Lower leg skin (tissue), 3 donors: ENCODE results near the gene C11orf21.

Experiments
- POLR2A ChIP-seq, 2 donors: fragments of 450-650 bp; IDR thresholded peaks; one replicate each; pipeline ENCODE4 v1.6.1; 2016 to 2017; ENCODE audit warnings: antibody characterized with exemption in 2 of 2, mild to moderate bottlenecking in 1 of 2, moderate library complexity in 1 of 2
- TF ChIP-seq, protein P1 (sequence below), 3 donors: fragments of 450-650 bp; IDR thresholded peaks; one replicate each; pipeline ENCODE4 v1.5.1; 2016; ENCODE audit warnings: antibody characterized with exemption in 3 of 3, mild to moderate bottlenecking in 3 of 3, moderate library complexity in 2 of 3

DNA sequence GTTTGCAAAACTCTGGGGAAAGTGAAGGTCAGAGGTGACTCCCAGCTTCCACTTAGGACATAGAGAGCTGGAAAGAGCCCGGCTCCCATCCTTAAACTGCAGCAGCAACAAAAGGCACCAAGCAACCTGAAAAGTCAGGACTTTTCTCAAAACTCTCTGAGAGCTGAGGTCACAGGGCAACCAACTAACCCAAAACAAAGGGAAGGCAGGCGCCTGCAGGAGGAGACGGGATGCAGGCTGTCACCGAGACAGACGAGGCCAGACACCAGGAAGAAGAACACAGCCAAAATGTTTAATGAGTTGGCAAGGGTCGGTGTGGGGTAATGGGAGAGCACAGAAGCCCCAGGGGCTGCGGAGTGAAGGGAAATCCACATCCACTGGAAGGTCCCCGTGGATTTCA, 51.2 kb downstream of the C11orf21 start:
- TF ChIP-seq, protein P1, sequence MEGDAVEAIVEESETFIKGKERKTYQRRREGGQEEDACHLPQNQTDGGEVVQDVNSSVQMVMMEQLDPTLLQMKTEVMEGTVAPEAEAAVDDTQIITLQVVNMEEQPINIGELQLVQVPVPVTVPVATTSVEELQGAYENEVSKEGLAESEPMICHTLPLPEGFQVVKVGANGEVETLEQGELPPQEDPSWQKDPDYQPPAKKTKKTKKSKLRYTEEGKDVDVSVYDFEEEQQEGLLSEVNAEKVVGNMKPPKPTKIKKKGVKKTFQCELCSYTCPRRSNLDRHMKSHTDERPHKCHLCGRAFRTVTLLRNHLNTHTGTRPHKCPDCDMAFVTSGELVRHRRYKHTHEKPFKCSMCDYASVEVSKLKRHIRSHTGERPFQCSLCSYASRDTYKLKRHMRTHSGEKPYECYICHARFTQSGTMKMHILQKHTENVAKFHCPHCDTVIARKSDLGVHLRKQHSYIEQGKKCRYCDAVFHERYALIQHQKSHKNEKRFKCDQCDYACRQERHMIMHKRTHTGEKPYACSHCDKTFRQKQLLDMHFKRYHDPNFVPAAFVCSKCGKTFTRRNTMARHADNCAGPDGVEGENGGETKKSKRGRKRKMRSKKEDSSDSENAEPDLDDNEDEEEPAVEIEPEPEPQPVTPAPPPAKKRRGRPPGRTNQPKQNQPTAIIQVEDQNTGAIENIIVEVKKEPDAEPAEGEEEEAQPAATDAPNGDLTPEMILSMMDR (IDR thresholded peaks at IDR 0.05) = no peak
- no peak for TF ChIP-seq POLR2A (IDR thresholded peaks at IDR 0.05)
